Esophagus muscularis mucosa (tissue), 4 donors: ENCODE measurements around the gene CRYBA1. TPM values are rescaled to one million over a fixed set of nuclear protein-coding genes. Genes with fewer than 3 reads are reported as not detected.

Source experiments
- DNase-seq: peaks from one replicate; pipeline ENCODE4 v3.0.0-alpha.2; 2017; ENCODE audit errors: extremely low spot score
- H3K27ac ChIP-seq, 4 donors: fragments of 200-600 bp; sonication (generic); replicated peaks in 1 of 4; 1 replicate in 3 of 4; 2 replicates in 1 of 4; pipeline ENCODE4 v1.5.1; 2016 to 2019; ENCODE audit warnings: mild to moderate bottlenecking in 1 of 4
- H3K27me3 ChIP-seq, 4 donors: fragments of 200-600 bp; sonication (generic); one replicate each; pipeline versions ENCODE4 v1.5.1 to v1.6.0; 2016 to 2019
- H3K36me3 ChIP-seq, 4 donors: fragments of 200-600 bp; sonication (generic); one replicate each; pipeline ENCODE4 v1.5.1; 2016 to 2019
- H3K4me1 ChIP-seq, 4 donors: fragments of 200-600 bp; sonication (generic); one replicate each; pipeline ENCODE4 v1.5.1; 2016 to 2019
- H3K4me3 ChIP-seq, 4 donors: fragments of 200-600 bp; sonication (generic); 1 replicate in 2 of 4; 2 replicates in 2 of 4; pipeline ENCODE4 v1.5.1; 2016 to 2019; ENCODE audit warnings: mild to moderate bottlenecking in 4 of 4, moderate library complexity in 1 of 4
- H3K9me3 ChIP-seq, 4 donors: fragments of 200-600 bp; sonication (generic); 1 replicate in 3 of 4; 2 replicates in 1 of 4; pipeline ENCODE4 v1.5.1; 2016 to 2019
- CTCF ChIP-seq, 3 experiments: fragments of 200-600 bp in 2 of 3; fragments of 450-650 bp in 1 of 3; sonication (generic) in 2 of 3; IDR thresholded peaks; one replicate each; pipeline ENCODE4 v1.5.1; 2017 to 2019; ENCODE audit warnings: antibody characterized with exemption in 3 of 3, mild to moderate bottlenecking in 2 of 3, moderate library complexity in 1 of 3
- EP300 ChIP-seq: sonication (generic); formaldehyde crosslinking; IDR thresholded peaks from one replicate; pipeline ENCODE4 v1.6.1; 2017; ENCODE audit warnings: antibody characterized with exemption
- POLR2A ChIP-seq: fragments of 450-650 bp; IDR thresholded peaks from one replicate; pipeline ENCODE4 v1.6.1; 2017; ENCODE audit warnings: antibody characterized with exemption, moderate library complexity, mild to moderate bottlenecking, low read depth
- POLR2AphosphoS5 ChIP-seq, 2 donors: sonication (generic); formaldehyde crosslinking; IDR thresholded peaks; one replicate each; pipeline ENCODE4 v1.6.1; 2017; ENCODE audit warnings: antibody characterized with exemption in 2 of 2
- WGBS: methylation state at CpG from one replicate; pipeline ENCODE4 v1.1.5; 2018; 5-methylcytosine and 5-hydroxymethylcytosine counted together
- intact Hi-C: fragments of 100-400 bp; cut with DNase I; formaldehyde crosslinking; loops from one replicate; pipeline ENCODE4 v1.15.1; 2023
- total RNA-seq, 4 donors: library from RNA; depleted of rRNA; stranded (reverse); fragments of >200 nt; gene quantifications; one replicate each; pipeline versions ENCODE4 v1.1.0 to v1.2.1, GENCODE V29; 2016

Gene CRYBA1
- total RNA-seq, 4 donors from 2014 or later, result not detected

- 75% methylated on average over 7 of the region's 7 CpGs for WGBS
- Histone ChIP-seq H3K27me3 (no peaks in the 10 kb centered on the region), H3K9me3 (no peaks in the 10 kb centered on the region), H3K4me1 (peaks cover 25 to 36% (median 32%) of the 10 kb centered on the region in 4 donors), H3K4me3 (no peak overlapping the region), H3K27ac (peak overlapping the region in 1 of 4 donors; percentile 6), H3K36me3 (peaks cover 0 to 5% (median 2%) of the 10 kb centered on the region in 4 donors)
- TF ChIP-seq CTCF (IDR thresholded peaks at IDR 0.05) (peak; percentile 27 to 52 (median 33)), POLR2AphosphoS5 (IDR thresholded peaks at IDR 0.05) (no peak)
- peak; percentile 24 for DNase-seq
- intact Hi-C loops, result no loop called here
Measured at GRCh38 chr17:29252101-29252791, 5.6 kb downstream of the CRYBA1 start.

- peaks cover 0 to 5% (median 2%) of the 10 kb centered on the region in 4 donors for H3K36me3 ChIP-seq
- no peaks in the 10 kb centered on the region for H3K9me3 ChIP-seq
- H3K4me3 ChIP-seq, result no peak overlapping the region
- no peaks in the 10 kb centered on the region for H3K27me3 ChIP-seq
- H3K4me1 ChIP-seq, result peaks cover 33 to 44% (median 40%) of the 10 kb centered on the region in 4 donors
- 94% methylated on average over 2 of the region's 2 CpGs for WGBS
- TF ChIP-seq POLR2AphosphoS5 (IDR thresholded peaks at IDR 0.05) (no peak), CTCF (IDR thresholded peaks at IDR 0.05) (no peak), POLR2A (no peak), EP300 (no peak)
- no peak for DNase-seq
- H3K27ac ChIP-seq, result no peak overlapping the region
- intact Hi-C loops, result no loop called here
Measured at GRCh38 chr17:29253037-29253436, 6.4 kb downstream of the CRYBA1 start.

DNA sequence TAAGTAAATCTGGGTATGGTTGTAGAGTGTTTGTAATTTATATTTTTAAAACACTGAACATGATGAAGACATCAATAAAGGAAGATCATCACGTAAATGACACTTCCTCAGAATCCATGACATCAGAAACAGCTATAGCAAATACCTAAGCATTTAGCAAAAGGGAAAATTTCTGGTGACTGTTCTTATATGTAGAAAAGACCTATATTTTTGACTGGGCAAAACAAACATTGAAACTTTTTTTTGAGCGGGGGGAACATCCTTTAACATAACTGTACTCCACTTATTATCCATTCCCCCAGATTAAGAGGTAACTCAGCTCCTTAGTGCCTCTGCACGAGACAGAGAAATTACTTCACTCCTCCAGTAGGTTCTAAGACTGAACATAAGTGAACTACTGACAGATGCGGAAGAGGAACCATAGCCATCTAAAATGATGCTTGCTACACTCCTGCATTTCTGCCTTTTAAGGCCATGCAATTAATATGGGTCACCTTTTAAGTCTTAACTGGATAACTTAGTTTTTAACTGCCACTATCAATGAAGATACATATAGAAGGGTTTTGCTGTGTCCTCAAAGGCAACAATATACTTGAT, 9.4 kb downstream of the CRYBA1 start:
- Histone ChIP-seq H3K4me1 (peaks cover 44 to 62% (median 55%) of the 10 kb centered on the region in 4 donors), H3K27me3 (no peaks in the 10 kb centered on the region), H3K4me3 (no peak overlapping the region), H3K9me3 (no peaks in the 10 kb centered on the region), H3K27ac (peak overlapping the region; percentile 15 to 77 (median 69)), H3K36me3 (peaks cover 0 to 21% (median 9%) of the 10 kb centered on the region in 4 donors)
- DNase-seq, result no peak
- intact Hi-C loops, result loop anchor here (5.0 kb wide), 1 partner anchor 36 kb away; the partner anchor contains the start of gene NUFIP2
- TF ChIP-seq CTCF (IDR thresholded peaks at IDR 0.05), result no peak
- no peak for TF ChIP-seq POLR2A
- 68% methylated on average over 4 of the region's 4 CpGs for WGBS

DNA sequence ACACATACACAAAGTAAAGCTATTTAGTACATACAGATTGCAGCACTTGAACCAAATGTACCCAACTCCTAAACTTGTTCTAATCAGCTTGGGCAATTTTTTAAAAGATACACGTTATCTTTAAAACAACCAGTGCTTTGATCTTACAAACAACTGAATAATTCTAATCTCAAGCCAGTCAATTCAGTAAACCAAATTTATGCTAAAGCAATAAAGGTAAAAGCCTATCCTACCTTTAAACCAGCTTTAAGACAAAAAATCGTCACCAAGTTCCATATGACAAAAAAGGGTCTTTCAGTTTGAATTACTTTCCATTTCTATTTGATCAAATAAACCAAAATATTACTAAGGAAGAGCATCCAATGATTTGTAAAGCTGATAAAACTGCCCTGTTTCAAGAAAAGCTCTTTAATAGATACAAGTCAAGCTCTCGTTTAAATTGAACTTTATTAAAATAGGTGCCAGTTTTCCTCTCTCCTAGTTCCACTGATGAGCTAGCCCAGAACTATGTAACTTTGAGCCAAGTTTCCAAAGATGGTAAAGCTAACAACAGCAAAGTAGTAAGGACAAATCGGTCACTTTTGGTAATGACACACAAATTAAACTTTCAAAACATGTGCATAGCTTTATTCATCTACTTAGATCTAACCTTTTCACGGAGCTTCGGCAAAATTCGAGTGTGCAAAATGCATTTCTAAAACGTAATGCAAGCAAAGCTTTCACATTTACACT, 10.2 kb downstream of the CRYBA1 start:
- H3K9me3 ChIP-seq, result no peaks in the 10 kb centered on the region
- DNase-seq, result no peak
- peak overlapping the region; percentile 3 to 37 (median 30) for H3K4me3 ChIP-seq
- H3K27me3 ChIP-seq, result no peaks in the 10 kb centered on the region
- TF ChIP-seq EP300 (no peak), CTCF (IDR thresholded peaks at IDR 0.05) (no peak), POLR2AphosphoS5 (IDR thresholded peaks at IDR 0.05) (no peak), POLR2A (no peak)
- WGBS, result 27% methylated on average over 8 of the region's 8 CpGs
- H3K36me3 ChIP-seq, result peaks cover 0 to 27% (median 15%) of the 10 kb centered on the region in 4 donors
- H3K27ac ChIP-seq, result peak overlapping the region; percentile 64 to 77 (median 72)
- peaks cover 44 to 71% (median 63%) of the 10 kb centered on the region in 4 donors for H3K4me1 ChIP-seq
- intact Hi-C loops, result loop anchor here (5.0 kb wide), 1 partner anchor 35 kb away; the partner anchor contains the start of gene NUFIP2
